A673 (cell line): Measurements from ENCODE around the gene SCUBE2. TPM values are rescaled to one million over a fixed set of nuclear protein-coding genes. Genes with fewer than 3 reads are reported as not detected.

ENCODE experiments used
- BruUV-seq: library from RNA; stranded (reverse); fragments of 400-500 nt; replicated peaks from 2 replicates; lab custom pipeline; 2021; lab: Mats Ljungman, UMichigan
- CTCF ChIA-PET: fragments of 300-600 bp; sonication (Branson Sonifier 250); formaldehyde crosslinking; loops from one replicate; lab custom pipeline; 2022; ENCODE audit warnings: antibody characterized with exemption; lab: Charles Lee
- POLR2A ChIA-PET: fragments of 300-600 bp; sonication (Branson Sonifier 250); formaldehyde crosslinking; loops from one replicate; lab custom pipeline; 2022; ENCODE audit warnings: antibody characterized with exemption; ENCODE audit not compliant: low non-redundant PET; lab: Charles Lee
- DNase-seq: peaks from one replicate; pipeline ENCODE4 v3.0.0-alpha.2; 2015; ENCODE audit warnings: low spot score
- H3K27ac ChIP-seq: fragments of 200-600 bp; sonication (generic); 2 replicates; pipeline ENCODE4 v1.5.1; 2016; ENCODE audit warnings: mixed run types, low read depth, mild to moderate bottlenecking, mixed read lengths, antibody characterized with exemption, low read length; ENCODE audit not compliant: poor library complexity, severe bottlenecking
- H3K27me3 ChIP-seq: fragments of 200-600 bp; sonication (generic); replicated peaks from 2 replicates; pipeline ENCODE4 v1.6.1; 2017; ENCODE audit warnings: mixed run types, low read depth, mild to moderate bottlenecking, mixed read lengths, antibody characterized with exemption, low read length; ENCODE audit not compliant: insufficient read depth, poor library complexity
- H3K36me3 ChIP-seq: fragments of 200-600 bp; sonication (generic); 2 replicates; pipeline ENCODE4 v1.6.1; 2016; ENCODE audit warnings: mixed run types, mild to moderate bottlenecking, mixed read lengths, antibody characterized with exemption, low read length; ENCODE audit not compliant: insufficient read depth, poor library complexity, severe bottlenecking
- H3K4me1 ChIP-seq: fragments of 200-600 bp; sonication (generic); 2 replicates; pipeline ENCODE4 v1.6.1; 2017; ENCODE audit warnings: mixed run types, mild to moderate bottlenecking, mixed read lengths, antibody characterized with exemption, low read length; ENCODE audit not compliant: insufficient read depth, poor library complexity, severe bottlenecking
- H3K4me3 ChIP-seq: fragments of 200-600 bp; sonication (generic); 2 replicates; pipeline ENCODE4 v1.5.1; 2016; ENCODE audit warnings: low read depth, mixed run types, mild to moderate bottlenecking, mixed read lengths, low read length; ENCODE audit not compliant: poor library complexity, severe bottlenecking
- H3K9me3 ChIP-seq: fragments of 200-600 bp; sonication (generic); 2 replicates; pipeline ENCODE4 v1.6.1; 2016; ENCODE audit warnings: mixed run types, low read depth, mild to moderate bottlenecking, mixed read lengths, antibody characterized with exemption, low read length; ENCODE audit not compliant: poor library complexity, severe bottlenecking
- EZH2 ChIP-seq: fragments of 200-600 bp; sonication (generic); IDR thresholded peaks from 2 replicates; pipeline ENCODE4 v1.6.1; 2017; ENCODE audit warnings: borderline replicate concordance, low read depth, mild to moderate bottlenecking, mixed read lengths, antibody characterized with exemption, low read length; ENCODE audit not compliant: poor library complexity, severe bottlenecking
- intact Hi-C: fragments of 100-400 bp; cut with micrococcal nuclease; formaldehyde crosslinking; loops from one replicate; pipeline ENCODE4 v1.10.0; 2022; ENCODE audit not compliant: unreplicated experiment
- total RNA-seq: library from RNA; stranded (reverse); gene quantifications from 2 replicates; pipeline ENCODE4 v1.2.3, GENCODE V29; 2021
- TF ChIP-seq, protein P1 (sequence below): fragments of 300-800, 200-600 bp; sonication (generic); conservative IDR thresholded peaks from 2 replicates; pipeline ENCODE4 v1.5.1; 2017; ENCODE audit warnings: low read depth, mild to moderate bottlenecking, antibody characterized with exemption, low read length, moderate library complexity, mixed read lengths

The SCUBE2 gene
- total RNA-seq, 1 experiment from 2014 or later = 1.4 TPM

DNA sequence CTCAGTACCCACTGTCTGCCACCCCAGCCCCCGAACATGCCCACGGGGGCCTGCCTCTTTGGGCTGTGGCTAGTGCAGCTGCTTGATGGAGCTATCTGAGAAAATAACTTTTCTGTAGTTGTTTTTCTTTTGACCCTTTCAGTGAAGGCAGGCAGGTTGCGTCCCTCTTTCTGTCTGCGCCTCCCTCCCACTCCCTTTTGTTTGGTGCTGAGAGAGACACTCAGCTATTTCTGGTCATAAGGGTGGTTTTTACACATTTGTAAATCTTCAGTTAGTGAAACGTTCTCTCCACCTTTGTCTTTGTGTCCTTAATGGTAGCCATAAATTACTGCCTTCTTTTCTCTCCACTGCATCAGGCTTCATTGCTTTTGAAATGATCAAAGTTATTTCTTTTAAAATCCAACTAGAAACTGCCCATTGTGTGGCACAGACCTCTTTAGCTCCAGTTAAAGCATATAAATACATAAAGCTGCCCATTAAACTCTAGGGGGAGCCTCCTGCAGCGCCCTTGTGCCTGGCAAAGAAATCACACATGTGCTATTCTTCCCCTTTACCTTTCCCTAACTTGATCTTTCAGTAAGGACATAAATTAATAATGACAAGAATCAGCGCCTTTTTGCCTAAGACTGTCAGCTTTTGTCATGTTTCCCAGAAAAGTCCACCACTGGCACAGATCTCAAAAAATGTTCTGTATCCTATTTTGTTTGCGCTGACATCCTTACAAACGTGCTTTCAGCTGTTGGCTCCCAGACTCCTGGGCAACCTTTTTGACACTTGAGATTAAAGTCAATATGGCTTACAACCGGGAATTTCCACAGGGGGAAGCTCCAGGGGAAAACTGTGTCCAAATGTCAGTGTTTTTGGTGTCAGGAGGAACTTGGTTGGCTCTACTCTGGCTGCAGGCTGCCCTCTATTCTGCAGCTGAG is 1.7 kb upstream of the SCUBE2 start:
- peak; percentile 5 for DNase-seq
- ChIA-PET CTCF (interaction anchor here (1.3 kb wide), 1 partner anchor 413 kb away, joined by 5 read pairs; no protein-coding TSS in a partner anchor), POLR2A (no interaction called here)
- no peak for TF ChIP-seq EZH2
- TF ChIP-seq, protein P1, sequence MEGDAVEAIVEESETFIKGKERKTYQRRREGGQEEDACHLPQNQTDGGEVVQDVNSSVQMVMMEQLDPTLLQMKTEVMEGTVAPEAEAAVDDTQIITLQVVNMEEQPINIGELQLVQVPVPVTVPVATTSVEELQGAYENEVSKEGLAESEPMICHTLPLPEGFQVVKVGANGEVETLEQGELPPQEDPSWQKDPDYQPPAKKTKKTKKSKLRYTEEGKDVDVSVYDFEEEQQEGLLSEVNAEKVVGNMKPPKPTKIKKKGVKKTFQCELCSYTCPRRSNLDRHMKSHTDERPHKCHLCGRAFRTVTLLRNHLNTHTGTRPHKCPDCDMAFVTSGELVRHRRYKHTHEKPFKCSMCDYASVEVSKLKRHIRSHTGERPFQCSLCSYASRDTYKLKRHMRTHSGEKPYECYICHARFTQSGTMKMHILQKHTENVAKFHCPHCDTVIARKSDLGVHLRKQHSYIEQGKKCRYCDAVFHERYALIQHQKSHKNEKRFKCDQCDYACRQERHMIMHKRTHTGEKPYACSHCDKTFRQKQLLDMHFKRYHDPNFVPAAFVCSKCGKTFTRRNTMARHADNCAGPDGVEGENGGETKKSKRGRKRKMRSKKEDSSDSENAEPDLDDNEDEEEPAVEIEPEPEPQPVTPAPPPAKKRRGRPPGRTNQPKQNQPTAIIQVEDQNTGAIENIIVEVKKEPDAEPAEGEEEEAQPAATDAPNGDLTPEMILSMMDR = peak; percentile 40
- H3K36me3 ChIP-seq = no peaks in the 10 kb centered on the region
- peaks cover 22% of the 10 kb centered on the region for H3K27me3 ChIP-seq
- no peak overlapping the region for H3K27ac ChIP-seq
- no peaks in the 10 kb centered on the region for H3K4me1 ChIP-seq
- no peak overlapping the region for H3K4me3 ChIP-seq
- no peaks in the 10 kb centered on the region for H3K9me3 ChIP-seq
- no TSS peak for BruUV-seq
- intact Hi-C loops = no loop called here

DNA sequence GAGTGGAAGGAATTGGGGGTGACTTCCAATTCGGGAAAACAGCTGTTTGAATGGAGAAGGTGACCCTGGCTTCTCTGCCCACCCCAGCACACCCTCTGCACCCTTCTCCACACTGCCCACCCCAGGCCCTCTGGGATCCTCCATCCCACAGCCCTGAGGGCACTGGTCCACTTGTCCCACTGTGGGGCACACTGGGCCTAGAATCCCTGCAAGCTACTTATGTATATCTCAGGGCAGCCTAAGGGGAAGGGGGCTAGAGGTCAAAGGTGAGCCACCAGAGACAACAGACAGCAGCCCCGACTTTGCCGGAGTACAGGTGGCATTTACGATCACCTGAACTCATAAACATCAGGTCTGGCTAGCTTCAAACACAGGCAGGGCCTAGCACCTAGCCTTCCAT is 673 bp upstream of the SCUBE2 start:
- BruUV-seq = no TSS peak
- Histone ChIP-seq H3K9me3 (no peaks in the 10 kb centered on the region), H3K27me3 (peaks cover 22% of the 10 kb centered on the region), H3K36me3 (no peaks in the 10 kb centered on the region), H3K4me1 (no peaks in the 10 kb centered on the region), H3K4me3 (no peak overlapping the region), H3K27ac (no peak overlapping the region)
- DNase-seq = no peak
- ChIA-PET POLR2A (no interaction called here), CTCF (no interaction called here)
- TF ChIP-seq EZH2 = no peak
- TF ChIP-seq, protein P1 = no peak
- intact Hi-C loops = no loop called here

DNA sequence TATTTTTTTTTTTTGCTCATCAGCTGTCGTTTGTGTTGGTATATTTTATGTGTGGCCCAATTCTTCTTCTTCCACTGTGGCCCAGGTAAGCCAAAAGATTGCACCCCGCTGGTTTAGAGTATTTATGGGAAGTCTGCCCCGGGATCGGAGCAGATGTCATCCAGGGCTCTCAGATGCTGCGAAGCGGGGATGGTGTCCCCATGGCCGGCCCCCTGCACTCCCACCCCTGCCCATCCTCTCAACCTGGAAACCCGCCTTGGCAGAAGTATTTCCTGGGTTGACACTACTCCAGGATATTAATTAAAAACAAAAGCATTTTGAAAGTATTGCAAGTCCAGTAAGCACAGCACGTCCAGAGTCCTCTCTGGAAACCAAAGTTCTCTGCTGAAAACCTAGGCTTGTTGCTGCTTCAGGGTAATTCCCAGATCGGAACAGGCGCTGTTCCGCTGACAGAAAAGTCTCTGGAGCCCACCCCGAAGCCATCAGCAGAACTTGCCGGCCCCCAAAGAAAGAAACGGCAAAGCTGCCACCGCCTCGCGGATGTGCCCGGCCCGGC is 833 bp downstream of the SCUBE2 start:
- TF ChIP-seq EZH2 = no peak
- TF ChIP-seq, protein P1 = no peak
- Histone ChIP-seq H3K4me3 (no peak overlapping the region), H3K27ac (no peak overlapping the region), H3K36me3 (no peaks in the 10 kb centered on the region), H3K4me1 (no peaks in the 10 kb centered on the region), H3K9me3 (no peaks in the 10 kb centered on the region), H3K27me3 (peaks cover 22% of the 10 kb centered on the region)
- ChIA-PET POLR2A (no interaction called here), CTCF (no interaction called here)
- intact Hi-C loops = no loop called here
- DNase-seq = no peak
- BruUV-seq = no TSS peak
